ENCODE data around the gene PAPPA2. TPM values are rescaled to one million over a fixed set of nuclear protein-coding genes. Genes with fewer than 3 reads are reported as not detected.

The PAPPA2 gene
- total and polyA plus RNA-seq, 11 donors: 0.04 to 1.5 (median 0.38) TPM

DNA sequence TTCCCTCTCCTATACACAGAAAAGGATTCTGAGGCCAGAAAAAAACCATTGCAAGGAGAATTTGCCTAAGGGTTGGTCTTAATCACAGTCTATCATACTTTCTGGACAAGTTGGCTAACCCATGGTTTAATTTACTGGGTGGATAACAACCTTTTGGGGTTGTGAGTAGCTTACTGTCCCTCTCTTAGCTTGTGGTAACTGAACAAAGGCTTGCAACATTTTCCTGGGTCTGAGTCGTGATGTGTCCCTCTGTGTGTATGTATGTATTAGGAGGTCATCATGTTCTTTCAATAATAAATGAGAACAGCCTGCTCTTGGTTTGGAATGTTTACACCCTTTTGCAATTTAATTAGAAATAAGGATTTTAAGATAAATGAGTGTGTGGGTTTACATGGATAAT lies 36.7 kb downstream of the PAPPA2 start:
- no peaks in the 10 kb centered on the region for H3K36me3 ChIP-seq
- WGBS, 4 donors: 48 to 77% (median 66%) methylated on average over 1 of the region's 1 CpG
- H3K4me3 ChIP-seq: no peak overlapping the region
- no peak overlapping the region for H3K27ac ChIP-seq
- no peak for ATAC-seq
- no peaks in the 10 kb centered on the region for H3K9me3 ChIP-seq
- intact Hi-C loops (cut with DNase I): no loop called here
- DNase-seq: no peak
- H3K4me1 ChIP-seq: peaks cover 0 to 5% (median 0%) of the 10 kb centered on the region in 12 donors
- no peak for TF ChIP-seq POLR2A (IDR thresholded peaks at IDR 0.05)
- TF ChIP-seq, protein P1, sequence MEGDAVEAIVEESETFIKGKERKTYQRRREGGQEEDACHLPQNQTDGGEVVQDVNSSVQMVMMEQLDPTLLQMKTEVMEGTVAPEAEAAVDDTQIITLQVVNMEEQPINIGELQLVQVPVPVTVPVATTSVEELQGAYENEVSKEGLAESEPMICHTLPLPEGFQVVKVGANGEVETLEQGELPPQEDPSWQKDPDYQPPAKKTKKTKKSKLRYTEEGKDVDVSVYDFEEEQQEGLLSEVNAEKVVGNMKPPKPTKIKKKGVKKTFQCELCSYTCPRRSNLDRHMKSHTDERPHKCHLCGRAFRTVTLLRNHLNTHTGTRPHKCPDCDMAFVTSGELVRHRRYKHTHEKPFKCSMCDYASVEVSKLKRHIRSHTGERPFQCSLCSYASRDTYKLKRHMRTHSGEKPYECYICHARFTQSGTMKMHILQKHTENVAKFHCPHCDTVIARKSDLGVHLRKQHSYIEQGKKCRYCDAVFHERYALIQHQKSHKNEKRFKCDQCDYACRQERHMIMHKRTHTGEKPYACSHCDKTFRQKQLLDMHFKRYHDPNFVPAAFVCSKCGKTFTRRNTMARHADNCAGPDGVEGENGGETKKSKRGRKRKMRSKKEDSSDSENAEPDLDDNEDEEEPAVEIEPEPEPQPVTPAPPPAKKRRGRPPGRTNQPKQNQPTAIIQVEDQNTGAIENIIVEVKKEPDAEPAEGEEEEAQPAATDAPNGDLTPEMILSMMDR (IDR thresholded peaks at IDR 0.05): no peak
- no peaks in the 10 kb centered on the region for H3K27me3 ChIP-seq

DNA sequence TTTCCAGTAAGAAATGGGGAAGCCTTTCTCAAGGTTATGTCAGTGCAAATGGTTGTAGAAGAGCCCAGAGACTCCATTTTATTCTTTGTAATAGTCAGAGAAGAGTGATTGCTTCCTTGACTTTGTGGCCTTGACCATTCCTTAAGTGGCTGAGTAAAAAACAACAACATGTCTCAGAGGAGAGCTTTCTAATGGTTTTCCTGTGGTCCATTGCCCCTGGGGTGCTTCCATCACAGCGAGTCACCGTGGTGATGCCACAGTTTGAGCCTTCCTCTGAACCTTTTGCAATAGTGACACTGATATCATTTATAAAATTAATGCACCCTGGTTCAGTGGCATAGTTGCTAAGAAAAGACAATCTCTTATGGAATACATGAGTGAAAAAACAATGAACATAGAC lies 38.6 kb downstream of the PAPPA2 start:
- H3K9me3 ChIP-seq: no peaks in the 10 kb centered on the region
- no peak for DNase-seq
- TF ChIP-seq POLR2A (IDR thresholded peaks at IDR 0.05): no peak
- TF ChIP-seq, protein P1 (IDR thresholded peaks at IDR 0.05): no peak
- H3K27me3 ChIP-seq: no peaks in the 10 kb centered on the region
- WGBS, 4 donors: 53 to 70% (median 58%) methylated on average over 2 of the region's 2 CpGs
- no peak overlapping the region for H3K27ac ChIP-seq
- no peak overlapping the region for H3K4me3 ChIP-seq
- no peaks in the 10 kb centered on the region for H3K4me1 ChIP-seq
- no peaks in the 10 kb centered on the region for H3K36me3 ChIP-seq
- intact Hi-C loops (cut with DNase I): no loop called here
- no peak for ATAC-seq

DNA sequence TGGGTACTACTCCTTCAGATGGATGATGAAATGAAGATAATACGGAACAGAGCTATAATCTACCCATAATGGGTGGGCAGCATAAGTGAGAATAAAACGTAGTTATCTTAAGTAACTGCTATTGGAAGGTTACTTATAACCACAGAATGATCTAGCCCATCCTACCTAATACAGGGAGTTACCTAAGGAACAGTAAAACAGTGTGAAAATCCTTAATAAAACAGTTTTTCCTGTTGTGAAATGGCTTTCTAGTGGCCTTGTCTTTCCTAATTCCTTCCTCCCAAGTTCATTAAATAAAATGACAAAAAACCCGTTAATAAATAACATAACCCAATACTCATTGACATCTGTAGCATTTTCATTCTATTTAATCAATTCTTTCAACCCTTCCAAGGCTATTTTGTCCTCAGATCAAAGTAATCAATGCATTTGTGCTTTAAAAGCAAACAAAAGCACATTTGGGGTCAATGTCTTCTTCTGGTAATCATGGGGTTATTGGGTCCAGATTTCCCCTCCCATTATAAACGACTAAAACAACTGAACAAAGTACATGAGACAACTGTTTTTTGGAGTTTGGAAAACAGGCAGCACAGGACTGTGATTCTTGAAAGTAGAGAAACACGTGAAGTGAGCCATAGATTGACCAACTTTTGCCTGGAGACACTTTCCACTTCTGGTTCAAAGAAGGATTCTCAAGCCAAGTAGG lies 42.0 kb downstream of the PAPPA2 start:
- H3K27ac ChIP-seq: no peak overlapping the region
- 57 to 66% (median 58%) methylated on average over 5 of the region's 5 CpGs for WGBS, 4 donors
- H3K4me3 ChIP-seq: no peak overlapping the region
- intact Hi-C loops (cut with DNase I): no loop called here
- H3K4me1 ChIP-seq: no peaks in the 10 kb centered on the region
- no peaks in the 10 kb centered on the region for H3K27me3 ChIP-seq
- TF ChIP-seq, protein P1 (IDR thresholded peaks at IDR 0.05): no peak
- TF ChIP-seq POLR2A (IDR thresholded peaks at IDR 0.05): no peak
- no peaks in the 10 kb centered on the region for H3K9me3 ChIP-seq
- no peak for DNase-seq
- H3K36me3 ChIP-seq: no peaks in the 10 kb centered on the region
- no peak for ATAC-seq

DNA sequence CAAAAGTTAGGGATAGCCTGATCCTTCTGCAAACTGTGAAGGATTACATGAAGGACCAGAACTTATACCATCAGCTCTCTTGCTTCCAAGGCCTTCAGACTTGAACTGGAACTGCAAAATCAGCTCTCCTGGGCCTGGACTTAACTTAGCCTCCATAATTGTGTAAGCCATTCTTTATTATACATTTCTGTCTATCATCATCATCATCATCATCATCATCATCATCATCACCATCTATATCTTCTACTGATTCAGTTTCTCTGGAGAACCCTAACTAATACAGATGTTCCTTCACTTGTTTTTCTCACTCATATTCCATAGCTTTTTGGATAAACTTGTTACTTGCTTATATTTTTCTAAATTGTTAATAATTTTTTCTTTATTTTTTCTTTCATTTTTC lies 50.0 kb downstream of the PAPPA2 start:
- DNase-seq (no peak), ATAC-seq (no peak)
- intact Hi-C loops (cut with DNase I): no loop called here
- H3K27ac ChIP-seq: no peak overlapping the region
- H3K36me3 ChIP-seq: no peaks in the 10 kb centered on the region
- no peak overlapping the region for H3K4me3 ChIP-seq
- H3K27me3 ChIP-seq: no peaks in the 10 kb centered on the region
- TF ChIP-seq, protein P1 (IDR thresholded peaks at IDR 0.05): no peak
- no peak for TF ChIP-seq POLR2A (IDR thresholded peaks at IDR 0.05)
- peaks cover 0 to 12% (median 0%) of the 10 kb centered on the region in 12 donors for H3K4me1 ChIP-seq
- H3K9me3 ChIP-seq: no peaks in the 10 kb centered on the region
